Naive B cell (primary cell): ENCODE data around the gene MFSD6. TPM values are rescaled to one million over a fixed set of nuclear protein-coding genes. Genes with fewer than 3 reads are reported as not detected.
"Not testable (repeated sequence)": the region's sequence is repeated elsewhere in the genome, so short reads cannot be mapped to it uniquely, and the experiment has no call there.

Source experiments
- ATAC-seq, 2 donors: fragments of 150-1000 bp; cut with Tn5 transposase; 2 replicates each; pipeline ENCODE4 v1.10.0; 2021; ENCODE audit warnings: low read depth in 2 of 2, mild to moderate bottlenecking in 2 of 2, moderate library complexity in 2 of 2
- DNase-seq: peaks from one replicate; pipeline ENCODE4 v3.0.0; 2022
- H3K27ac Mint-ChIP-seq, 6 donors: one replicate each; pipeline ENCODE4 v1.8.0; 2020 to 2022; ENCODE audit warnings: mild to moderate bottlenecking in 6 of 6, mixed read lengths in 6 of 6, moderate library complexity in 5 of 6, inconsistent platforms in 2 of 6
- H3K27me3 Mint-ChIP-seq, 3 donors: one replicate each; pipeline ENCODE4 v1.8.0; 2021 to 2022; ENCODE audit warnings: mixed read lengths in 3 of 3, mild to moderate bottlenecking in 1 of 3
- H3K36me3 Mint-ChIP-seq, 2 donors: one replicate each; pipeline ENCODE4 v1.8.0; 2020 to 2022; ENCODE audit warnings: mixed read lengths in 2 of 2, inconsistent platforms in 1 of 2, mild to moderate bottlenecking in 1 of 2
- H3K4me1 Mint-ChIP-seq, 3 donors: one replicate each; pipeline ENCODE4 v1.8.0; 2020 to 2022; ENCODE audit warnings: mixed read lengths in 3 of 3, inconsistent platforms in 1 of 3, mild to moderate bottlenecking in 1 of 3, moderate library complexity in 1 of 3
- H3K4me3 Mint-ChIP-seq, 8 donors: one replicate each; pipeline ENCODE4 v1.8.0; 2020 to 2022; ENCODE audit warnings: mild to moderate bottlenecking in 8 of 8, mixed read lengths in 8 of 8, moderate library complexity in 8 of 8, inconsistent platforms in 2 of 8
- H3K9me3 Mint-ChIP-seq, 7 donors: one replicate each; pipeline ENCODE4 v1.8.0; 2020 to 2022; ENCODE audit warnings: mixed read lengths in 7 of 7, mild to moderate bottlenecking in 5 of 7, inconsistent platforms in 2 of 7, moderate library complexity in 1 of 7
- polyA plus RNA-seq, 6 donors: library from polyadenylated mRNA; unstranded; fragments of 300-500 nt; fragmentation: Illumina TruSeq; gene quantifications; one replicate each; pipeline ENCODE4 v1.2.3, GENCODE V29; 2021; ENCODE audit warnings: low read depth in 6 of 6

Gene MFSD6
- polyA plus RNA-seq, 6 donors from 2014 or later: 2.0 to 16.7 (median 12.0) TPM

- Mint-ChIP-seq H3K9me3 (no peaks in the 10 kb centered on the region), H3K27me3 (no peaks in the 10 kb centered on the region), H3K36me3 (peaks cover 8 to 9% of the 10 kb centered on the region in 2 donors), H3K4me1 (peaks cover 20 to 33% (median 22%) of the 10 kb centered on the region in 3 donors), H3K27ac (peak overlapping the region; percentile 42 to 97 (median 88)), H3K4me3 (peak overlapping the region in 6 of 8 donors; percentile 1 to 73 (median 32))
- no peak for DNase-seq
- no peak for ATAC-seq
Observed at GRCh38 chr2:190506666-190507065, 98.5 kb downstream of the MFSD6 start.

GRCh38 chr2:190507135-190507534 is 99.0 kb downstream of the MFSD6 start:
- peak; percentile 62 to 70 for ATAC-seq
- H3K27me3 Mint-ChIP-seq: no peaks in the 10 kb centered on the region

GRCh38 chr2:190509895-190510294 is 101.7 kb downstream of the MFSD6 start:
- peak overlapping the region in 3 of 6 donors; percentile 21 to 43 (median 24) for H3K27ac Mint-ChIP-seq
- peaks cover 0 to 10% of the 10 kb centered on the region in 2 donors for H3K36me3 Mint-ChIP-seq
- ATAC-seq, H3K27me3 Mint-ChIP-seq, DNase-seq, H3K4me3 Mint-ChIP-seq, H3K9me3 Mint-ChIP-seq: not testable (repeated sequence)
- H3K4me1 Mint-ChIP-seq: peaks cover 18 to 33% (median 20%) of the 10 kb centered on the region in 3 donors

More at GRCh38 chr2:190507135-190507534, 99.0 kb downstream of the MFSD6 start:
- Mint-ChIP-seq H3K4me3 (peak overlapping the region in 5 of 8 donors; percentile 51 to 83 (median 73)), H3K4me1 (peaks cover 20 to 33% (median 21%) of the 10 kb centered on the region in 3 donors), H3K36me3 (peaks cover 8 to 9% of the 10 kb centered on the region in 2 donors), H3K9me3 (no peaks in the 10 kb centered on the region), H3K27ac (peak overlapping the region; percentile 12 to 97 (median 90))
- no peak for DNase-seq

GRCh38 chr2:190511104-190511503 is 102.9 kb downstream of the MFSD6 start:
- H3K27ac Mint-ChIP-seq: peak overlapping the region in 2 of 6 donors; percentile 30 to 44
- ATAC-seq (no peak), DNase-seq (no peak)
- peaks cover 17 to 24% (median 19%) of the 10 kb centered on the region in 3 donors for H3K4me1 Mint-ChIP-seq
- peaks cover 0 to 13% of the 10 kb centered on the region in 2 donors for H3K36me3 Mint-ChIP-seq
- H3K4me3 Mint-ChIP-seq: no peak overlapping the region
- H3K9me3 Mint-ChIP-seq: no peaks in the 10 kb centered on the region
- H3K27me3 Mint-ChIP-seq: no peaks in the 10 kb centered on the region

- Mint-ChIP-seq H3K27ac (peak overlapping the region in 4 of 6 donors; percentile 3 to 92 (median 70)), H3K4me1 (peaks cover 7 to 10% (median 8%) of the 10 kb centered on the region in 3 donors), H3K36me3 (peaks cover 0 to 16% of the 10 kb centered on the region in 2 donors), H3K9me3 (no peaks in the 10 kb centered on the region), H3K27me3 (no peaks in the 10 kb centered on the region), H3K4me3 (no peak overlapping the region)
- DNase-seq: no peak
- no peak for ATAC-seq
Observed at GRCh38 chr2:190512539-190513095, 104.5 kb downstream of the MFSD6 start.

- Mint-ChIP-seq H3K9me3 (no peaks in the 10 kb centered on the region), H3K27ac (peak overlapping the region in 1 of 6 donors; percentile 15), H3K36me3 (peaks cover 0 to 21% of the 10 kb centered on the region in 2 donors), H3K27me3 (no peaks in the 10 kb centered on the region), H3K4me1 (peaks cover 2 to 8% (median 7%) of the 10 kb centered on the region in 3 donors), H3K4me3 (no peak overlapping the region)
- no peak for DNase-seq
- ATAC-seq: no peak
Observed at GRCh38 chr2:190513877-190514276, 105.7 kb downstream of the MFSD6 start.

GRCh38 chr2:190514676-190515075 is 106.5 kb downstream of the MFSD6 start:
- peaks cover 2 to 8% (median 7%) of the 10 kb centered on the region in 3 donors for H3K4me1 Mint-ChIP-seq
- H3K27ac Mint-ChIP-seq: peak overlapping the region in 2 of 6 donors; percentile 67 to 72

GRCh38 chr2:190515687-190516086 is 107.5 kb downstream of the MFSD6 start:
- Mint-ChIP-seq H3K27ac (peak overlapping the region in 1 of 6 donors; percentile 20), H3K4me1 (peaks cover 3 to 12% (median 11%) of the 10 kb centered on the region in 3 donors), H3K4me3 (no peak overlapping the region), H3K36me3 (peaks cover under 1 to 21% of the 10 kb centered on the region in 2 donors), H3K27me3 (no peaks in the 10 kb centered on the region), H3K9me3 (no peaks in the 10 kb centered on the region)
- no peak for DNase-seq
- no peak for ATAC-seq

More at GRCh38 chr2:190514676-190515075, 106.5 kb downstream of the MFSD6 start:
- Mint-ChIP-seq H3K9me3 (no peaks in the 10 kb centered on the region), H3K27me3 (no peaks in the 10 kb centered on the region), H3K36me3 (peaks cover 0 to 21% of the 10 kb centered on the region in 2 donors), H3K4me3 (no peak overlapping the region)
- DNase-seq (no peak), ATAC-seq (no peak)

- Mint-ChIP-seq H3K4me3 (no peak overlapping the region), H3K36me3 (peaks cover 14 to 21% of the 10 kb centered on the region in 2 donors), H3K9me3 (no peaks in the 10 kb centered on the region), H3K27ac (no peak overlapping the region), H3K27me3 (no peaks in the 10 kb centered on the region), H3K4me1 (peaks cover 6 to 18% (median 15%) of the 10 kb centered on the region in 3 donors)
- ATAC-seq: no peak
- DNase-seq: no peak
Observed at GRCh38 chr2:190517468-190517867, 109.3 kb downstream of the MFSD6 start.

- peak overlapping the region in 3 of 6 donors; percentile 1 to 59 (median 28) for H3K27ac Mint-ChIP-seq
- no peaks in the 10 kb centered on the region for H3K27me3 Mint-ChIP-seq
- H3K4me1 Mint-ChIP-seq: peaks cover 6 to 15% (median 15%) of the 10 kb centered on the region in 3 donors
- ATAC-seq (no peak), DNase-seq (no peak)
- peaks cover 14 to 19% of the 10 kb centered on the region in 2 donors for H3K36me3 Mint-ChIP-seq
- no peak overlapping the region for H3K4me3 Mint-ChIP-seq
- H3K9me3 Mint-ChIP-seq: no peaks in the 10 kb centered on the region
Observed at GRCh38 chr2:190519975-190520767, 112.0 kb downstream of the MFSD6 start.

- H3K9me3 Mint-ChIP-seq: no peaks in the 10 kb centered on the region
- no peaks in the 10 kb centered on the region for H3K27me3 Mint-ChIP-seq
- ATAC-seq (no peak), DNase-seq (no peak)
- H3K4me3 Mint-ChIP-seq: no peak overlapping the region
- H3K27ac Mint-ChIP-seq: no peak overlapping the region
- H3K4me1 Mint-ChIP-seq: peaks cover 41 to 45% (median 43%) of the 10 kb centered on the region in 3 donors
- H3K36me3 Mint-ChIP-seq: peaks cover 9 to 14% of the 10 kb centered on the region in 2 donors
Observed at GRCh38 chr2:190524928-190525327, 116.8 kb downstream of the MFSD6 start.

- H3K9me3 Mint-ChIP-seq: no peaks in the 10 kb centered on the region
- H3K4me1 Mint-ChIP-seq: peaks cover 43 to 49% (median 45%) of the 10 kb centered on the region in 3 donors
- no peaks in the 10 kb centered on the region for H3K27me3 Mint-ChIP-seq
- peaks cover 8 to 9% of the 10 kb centered on the region in 2 donors for H3K36me3 Mint-ChIP-seq
- DNase-seq: no peak
- ATAC-seq: peak; percentile 31 to 54
- H3K27ac Mint-ChIP-seq: peak overlapping the region in 4 of 6 donors; percentile 6 to 91 (median 28)
- peak overlapping the region in 4 of 8 donors; percentile 0 to 21 (median 6) for H3K4me3 Mint-ChIP-seq
Observed at GRCh38 chr2:190526105-190526750, 118.1 kb downstream of the MFSD6 start.

- Mint-ChIP-seq H3K27me3 (no peaks in the 10 kb centered on the region), H3K27ac (peak overlapping the region in 2 of 6 donors; percentile 63 to 71)
Observed at GRCh38 chr2:190527214-190527613, 119.1 kb downstream of the MFSD6 start.

More at GRCh38 chr2:190527214-190527613, 119.1 kb downstream of the MFSD6 start:
- peaks cover 0 to 9% of the 10 kb centered on the region in 2 donors for H3K36me3 Mint-ChIP-seq
- H3K4me3 Mint-ChIP-seq: no peak overlapping the region
- H3K4me1 Mint-ChIP-seq: peaks cover 40 to 49% (median 46%) of the 10 kb centered on the region in 3 donors
- no peak for DNase-seq
- H3K9me3 Mint-ChIP-seq: no peaks in the 10 kb centered on the region
- no peak for ATAC-seq
